DMS 273 (cell line): Measurements from ENCODE around the gene GSK3A.

Experiments
- DNase-seq: peaks from one replicate; lab custom pipeline; 2025; ENCODE audit not compliant: unreplicated experiment; lab: John Stamatoyannopoulos, UW

Gene GSK3A

DNA sequence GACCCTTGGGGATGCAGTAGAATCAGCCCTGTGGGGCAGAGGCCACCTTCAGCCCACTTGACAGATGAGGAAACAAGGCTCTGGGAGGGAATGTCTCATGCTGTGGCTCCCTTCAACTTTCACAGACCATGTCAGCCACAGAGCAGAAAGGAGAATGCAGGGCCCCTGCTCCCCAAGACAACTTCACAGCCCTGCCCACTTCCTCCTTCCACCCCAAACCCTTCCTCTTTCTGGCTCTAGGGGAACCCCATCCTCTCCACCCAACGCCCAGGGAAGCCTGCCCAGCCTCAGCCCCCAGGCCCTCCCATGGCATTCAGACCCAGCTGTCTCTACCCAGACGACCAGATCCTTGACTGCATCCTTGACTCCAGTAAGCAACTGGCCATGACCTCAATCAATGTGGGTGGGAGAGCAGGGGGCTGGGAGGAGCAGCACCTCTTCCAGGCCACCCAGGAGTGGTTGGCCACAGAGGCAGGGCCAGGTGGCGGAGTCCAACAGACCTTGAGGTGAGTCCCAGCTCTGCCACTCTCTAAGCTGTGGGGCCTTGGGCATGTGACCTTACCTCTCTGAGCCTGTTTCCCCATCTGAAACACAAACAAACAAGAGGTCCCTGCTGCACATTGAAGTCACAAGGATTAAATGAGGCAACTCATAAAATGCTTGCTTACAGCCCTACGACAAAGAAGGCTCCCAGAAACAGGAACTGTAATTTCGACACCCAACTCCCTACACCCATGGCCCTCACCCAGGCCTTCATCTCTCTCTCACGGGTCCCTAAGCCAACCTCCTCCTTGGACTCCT, 40.7 kb downstream of the GSK3A start:
- no peak for DNase-seq

DNA sequence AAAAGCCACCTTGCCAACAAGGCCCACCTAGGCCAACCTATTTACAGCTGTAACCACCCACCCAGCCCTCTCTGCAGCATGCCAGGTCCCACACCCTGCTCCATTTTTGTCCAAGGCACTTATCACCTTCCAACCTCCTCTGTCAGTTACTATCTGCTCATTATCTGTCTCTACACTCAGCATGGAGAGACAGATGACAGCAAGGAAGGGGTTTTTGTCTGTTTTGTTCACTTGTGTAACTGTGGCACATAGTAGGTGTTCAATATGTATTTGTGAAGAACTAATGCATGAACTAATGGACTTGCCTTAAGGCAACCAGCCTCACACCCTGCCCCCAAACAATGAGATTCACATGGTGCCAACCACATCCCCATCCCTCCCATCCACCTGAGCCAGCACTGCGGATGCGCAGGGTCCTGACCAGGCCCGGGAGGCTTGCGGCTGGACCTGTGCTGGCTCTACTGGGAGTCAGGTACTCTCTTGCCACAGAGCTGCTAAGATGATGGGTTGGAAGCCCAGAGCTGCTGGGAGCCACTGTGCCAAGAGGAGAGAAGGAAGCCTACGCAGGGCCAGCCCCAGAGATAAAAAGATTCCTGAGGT, 42.2 kb downstream of the GSK3A start:
- no peak for DNase-seq

DNA sequence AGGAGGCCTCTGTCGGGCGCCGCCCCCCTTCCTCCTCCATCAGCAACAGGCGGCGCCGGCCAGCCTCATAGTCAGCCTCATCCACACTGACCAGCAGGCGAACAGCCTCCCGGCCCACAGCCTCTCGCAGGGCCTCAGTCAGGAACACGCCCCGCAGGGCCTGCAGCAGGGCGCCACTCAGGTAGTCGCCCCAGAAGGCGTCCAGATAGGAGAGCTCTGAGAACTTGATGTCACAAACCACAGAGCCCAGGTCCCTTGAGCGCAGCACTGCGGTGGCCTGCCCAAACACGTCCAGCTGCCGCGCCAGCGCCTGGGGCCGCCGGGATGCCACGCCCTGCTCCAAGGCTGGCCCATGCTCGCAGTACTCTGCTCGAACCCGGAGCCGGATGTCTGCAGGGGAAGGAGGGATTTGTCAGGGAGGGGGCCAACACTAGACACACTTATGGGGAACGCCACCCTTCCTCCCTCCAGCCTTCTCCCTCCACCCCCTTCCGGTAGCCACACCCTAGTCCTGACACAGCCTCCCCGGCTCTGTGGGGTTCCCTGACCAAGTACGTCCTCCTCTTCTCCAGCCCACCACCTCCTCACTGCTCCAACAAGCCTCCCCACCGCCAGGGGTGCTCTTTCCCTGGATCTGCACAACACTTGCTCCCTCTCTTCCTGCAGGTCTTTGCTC, 42.8 kb downstream of the GSK3A start:
- no peak for DNase-seq

DNA sequence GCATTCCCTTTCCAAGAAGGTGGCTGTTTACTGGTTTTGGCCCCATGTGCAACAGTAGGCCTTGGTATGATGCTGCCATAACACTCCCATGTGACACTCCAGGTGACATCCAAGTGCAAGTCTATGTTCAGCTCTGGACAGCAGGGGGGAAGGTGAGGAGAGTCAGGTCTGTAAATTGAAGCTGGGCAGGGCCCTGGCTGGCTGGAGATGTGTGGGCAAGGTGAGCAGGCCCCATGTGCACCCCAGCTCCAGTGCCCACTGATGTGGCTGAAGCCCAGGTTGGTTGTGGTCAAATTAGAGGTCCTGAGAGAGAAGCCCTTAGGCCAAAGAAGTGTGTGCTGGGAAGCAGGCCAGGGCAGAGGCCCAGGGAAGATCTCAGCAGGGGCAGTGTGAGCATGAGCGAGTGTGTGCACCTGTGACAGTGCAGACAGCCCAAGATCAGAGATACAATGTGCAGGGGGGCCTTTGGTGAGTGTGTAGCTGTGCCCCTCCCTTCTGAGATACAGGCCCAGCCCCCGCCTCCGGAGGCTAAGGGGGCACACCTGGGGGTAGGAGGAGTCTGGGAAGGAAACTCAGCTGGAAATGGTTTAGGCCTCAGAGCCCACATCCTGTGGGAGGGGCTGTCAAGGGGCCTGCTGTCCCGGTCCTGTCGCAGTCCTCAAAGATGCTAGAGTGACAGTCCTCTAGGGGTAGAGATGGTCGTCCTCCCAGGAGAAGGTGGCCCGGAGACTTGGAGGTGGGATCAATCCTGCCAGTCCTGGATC, 43.5 kb downstream of the GSK3A start:
- DNase-seq: no peak

DNA sequence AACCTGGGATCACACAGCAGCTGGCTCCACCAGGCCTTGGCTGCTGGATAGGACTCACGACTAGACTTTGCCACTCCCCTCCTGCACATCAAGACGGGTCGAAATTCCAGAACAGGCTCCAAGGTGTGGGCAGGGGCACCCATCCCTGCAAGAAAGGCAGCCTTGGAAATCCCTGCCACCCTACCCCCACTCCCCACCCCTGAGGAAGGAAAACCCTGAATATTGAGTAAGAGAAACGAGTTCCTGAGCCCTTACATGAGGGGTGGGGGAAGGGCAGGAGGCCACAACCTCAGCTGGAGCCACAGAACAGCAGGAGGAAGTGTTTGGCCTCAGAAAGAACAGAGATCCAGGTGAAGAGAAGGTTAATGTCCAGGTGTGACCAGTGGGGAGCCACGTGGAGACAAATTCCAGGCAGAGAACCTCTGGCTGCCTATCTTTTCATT, 45.0 kb downstream of the GSK3A start:
- no peak for DNase-seq

DNA sequence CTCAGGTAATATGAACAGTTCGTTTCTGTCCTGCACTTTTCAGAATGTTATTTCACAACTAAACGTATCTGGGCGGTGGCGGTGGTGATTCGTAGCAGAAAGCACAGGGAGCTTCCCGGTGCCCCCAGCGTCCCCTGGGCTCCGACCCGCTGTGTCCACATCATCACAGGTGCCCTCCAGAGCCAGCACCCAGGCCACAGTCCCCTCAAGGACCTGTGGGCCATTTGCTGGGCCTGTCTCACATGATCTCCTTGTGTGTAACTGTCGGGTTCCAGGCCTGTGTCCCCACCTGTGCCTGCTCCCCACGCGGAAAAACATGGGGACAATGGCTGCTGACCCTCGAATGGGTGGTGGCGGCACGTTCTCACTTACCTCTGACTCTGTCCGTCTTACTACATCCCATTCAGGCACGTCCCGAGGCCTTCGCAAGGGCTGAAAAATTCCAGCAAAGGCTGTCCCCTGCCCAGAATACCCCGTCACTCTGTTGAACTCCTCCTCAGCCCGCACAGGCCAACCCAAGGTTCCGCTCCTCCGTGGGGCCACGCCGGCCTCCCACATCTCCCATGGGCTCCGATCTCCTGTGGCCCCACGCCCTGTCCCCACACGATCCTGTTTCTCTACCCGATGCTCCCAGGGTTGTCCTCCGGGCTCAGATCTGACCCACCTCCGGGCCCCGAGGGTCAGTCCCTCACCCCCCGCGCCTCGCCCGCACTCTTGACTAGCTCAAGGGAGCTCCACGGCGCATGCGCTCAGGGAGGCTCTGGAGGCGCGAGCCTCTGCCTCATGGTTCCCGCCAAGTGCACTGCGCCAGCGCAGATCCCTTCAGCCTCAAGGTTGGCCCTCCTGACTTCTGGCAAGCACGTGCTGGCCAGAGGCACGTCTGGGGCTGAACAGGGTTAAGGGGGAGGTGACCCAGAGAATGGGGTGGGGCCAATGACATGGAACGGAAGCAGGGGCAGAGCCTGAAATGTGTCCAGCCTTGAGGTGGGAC, 46.1 kb downstream of the GSK3A start:
- no peak for DNase-seq

DNA sequence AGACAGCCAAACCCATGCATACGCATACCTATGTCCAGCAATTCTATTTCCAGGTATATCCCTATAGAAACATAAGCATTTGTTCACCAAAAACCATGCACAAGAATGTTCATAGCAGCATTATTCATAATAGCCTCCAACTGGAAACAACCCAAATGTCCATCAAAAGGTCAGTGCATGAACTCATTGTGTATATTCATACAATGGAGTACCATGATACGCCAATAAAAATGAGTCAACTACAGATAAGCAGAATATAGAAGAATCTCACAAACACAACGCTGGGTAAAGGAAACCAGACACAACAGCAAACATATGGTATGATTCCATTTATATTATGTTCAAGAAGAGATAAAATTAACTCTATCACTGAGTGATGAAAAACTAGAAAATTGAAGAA, 48.7 kb downstream of the GSK3A start:
- DNase-seq: no peak

DNA sequence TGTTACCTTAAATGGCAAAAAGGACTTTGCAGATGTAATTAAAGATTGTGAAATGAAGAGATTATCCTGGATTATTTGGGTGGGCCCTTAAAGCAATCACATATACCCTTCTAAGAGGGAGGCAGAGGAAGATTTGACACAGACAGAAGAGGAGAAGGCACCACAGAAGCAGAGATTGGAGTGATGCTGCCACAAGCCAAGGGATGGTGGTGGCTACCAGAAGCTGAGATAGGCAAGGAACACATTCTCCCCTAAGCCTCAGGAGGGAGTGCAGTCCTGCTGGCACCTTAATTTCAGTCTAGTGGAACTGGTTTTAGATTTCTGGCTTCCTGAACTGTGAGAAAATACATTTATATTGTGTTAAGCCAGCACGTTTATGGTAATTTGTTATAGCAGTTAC, 49.1 kb downstream of the GSK3A start:
- no peak for DNase-seq

DNA sequence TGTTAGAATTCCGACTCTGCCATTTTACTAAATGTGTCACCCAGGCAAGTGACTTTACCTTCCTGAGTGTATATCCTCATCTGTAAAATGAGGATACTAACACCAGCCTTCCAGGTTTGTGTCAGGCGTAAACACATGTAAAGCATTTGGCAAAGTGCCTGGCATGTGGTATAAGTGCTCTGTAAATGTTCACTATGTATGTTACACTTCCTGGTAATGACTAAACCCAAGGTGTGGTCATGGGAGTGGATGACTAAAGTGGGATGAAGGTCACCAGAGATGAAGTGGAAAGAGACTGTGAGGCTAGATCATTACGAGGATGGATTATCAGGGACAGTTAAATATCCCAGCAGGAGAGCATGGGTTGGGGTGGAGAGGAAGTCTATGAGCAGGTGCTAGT, 50.5 kb downstream of the GSK3A start:
- peak; percentile 53 for DNase-seq

DNA sequence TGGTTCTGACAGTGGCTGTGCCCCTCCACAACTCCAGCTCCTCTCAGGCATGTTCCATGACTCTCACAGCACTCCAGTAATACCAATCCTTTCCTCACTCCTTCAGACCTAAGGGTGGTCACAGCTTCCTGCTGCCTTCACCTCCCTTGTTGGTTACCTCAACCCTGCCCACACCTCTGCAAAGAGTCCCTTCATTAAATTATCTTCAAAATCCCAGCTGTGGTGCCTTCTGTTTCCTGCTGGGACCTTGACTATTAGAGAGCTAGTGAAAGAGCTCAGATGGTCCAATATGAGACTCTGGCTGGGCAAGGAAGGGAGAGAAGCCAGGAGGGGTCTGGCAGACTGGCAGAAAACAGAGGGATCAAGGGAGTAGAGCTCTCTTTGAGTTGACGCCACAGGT, 51.1 kb downstream of the GSK3A start:
- DNase-seq: peak; percentile 56

DNA sequence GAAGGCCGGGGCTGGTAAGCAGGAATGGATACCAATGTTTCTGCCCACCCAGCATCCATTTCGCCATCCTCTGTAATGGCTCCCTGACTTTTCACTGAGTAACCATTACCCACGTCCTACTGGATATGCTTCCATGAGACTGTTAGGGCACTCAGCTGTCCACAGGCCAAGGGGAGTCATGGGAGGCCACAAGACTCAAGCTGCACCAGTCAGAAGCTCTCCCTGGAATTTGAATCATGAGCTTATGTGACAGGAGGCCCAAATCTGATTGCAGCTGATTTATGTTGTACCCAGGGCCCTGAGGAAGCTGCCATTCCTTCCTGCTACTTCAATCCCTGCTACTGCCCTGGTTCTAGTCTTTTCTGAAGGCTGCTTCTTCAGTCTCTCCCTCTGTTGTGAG, 53.3 kb downstream of the GSK3A start:
- DNase-seq: no peak

DNA sequence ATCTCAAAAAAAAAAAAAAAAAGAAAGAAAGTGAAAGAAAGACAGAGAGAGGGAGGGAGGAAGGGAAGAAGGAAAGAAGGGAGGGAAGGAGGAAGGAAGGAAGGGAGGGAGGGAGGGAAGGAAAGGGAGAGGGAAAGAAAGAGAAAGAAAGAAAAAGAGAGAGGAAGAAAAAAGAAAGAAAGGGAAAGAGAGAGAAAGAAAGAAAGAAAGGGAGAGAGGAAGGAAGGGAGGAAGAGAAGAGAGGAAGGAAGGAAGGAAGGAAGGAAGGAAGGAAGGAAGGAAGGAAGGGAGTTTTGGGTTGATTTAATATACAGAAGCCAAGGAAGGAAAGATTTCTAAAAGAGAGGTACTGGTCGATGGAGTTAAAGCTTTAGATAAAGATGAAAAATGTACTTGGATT, 53.7 kb downstream of the GSK3A start:
- DNase-seq: no peak

DNA sequence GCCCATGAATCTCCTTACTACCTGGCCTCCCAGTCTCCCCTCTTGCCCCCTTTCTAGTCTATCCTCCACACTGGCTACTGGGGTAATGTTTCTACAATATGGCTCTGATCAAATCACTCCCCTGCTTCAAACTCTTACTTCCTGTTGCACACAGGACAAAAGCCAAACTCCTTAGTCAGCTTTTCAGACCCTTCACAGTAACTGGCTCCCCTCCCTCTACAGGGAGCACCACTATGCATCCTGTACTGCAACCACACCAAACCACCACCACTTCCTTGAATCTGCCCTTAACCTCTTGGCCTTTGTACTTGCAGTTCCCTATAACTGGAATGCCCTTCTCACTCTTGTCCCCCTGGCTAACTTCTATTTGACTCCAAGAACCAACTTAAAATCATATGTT, 57.1 kb downstream of the GSK3A start:
- DNase-seq: no peak

DNA sequence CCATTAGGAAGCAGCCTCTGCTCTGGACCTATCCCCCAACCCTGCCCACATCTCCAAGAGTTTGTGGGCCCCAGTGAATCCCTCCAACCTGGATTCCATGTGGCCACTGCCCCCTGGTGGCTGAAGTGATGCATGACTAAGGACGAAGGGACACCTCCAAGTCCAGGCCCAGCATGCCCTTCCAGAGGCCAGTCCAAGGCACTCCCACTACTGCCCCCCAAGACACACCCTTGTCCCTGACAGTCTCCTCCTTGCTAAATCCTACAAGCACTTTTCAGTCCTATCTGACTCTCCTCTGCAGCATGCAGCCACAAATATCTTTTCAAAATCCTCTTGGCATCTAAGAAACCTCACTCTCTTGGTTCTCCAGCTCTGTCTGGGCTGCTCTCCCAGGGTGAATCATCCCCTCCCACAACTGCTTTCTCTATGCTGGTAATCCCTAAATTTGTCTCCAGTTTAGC, 58.0 kb downstream of the GSK3A start:
- peak; percentile 90 for DNase-seq
